HL-60 (cell line): ENCODE data around the gene EXOC1.

Source experiments
- CTCF ChIP-seq: IDR thresholded peaks from one replicate; pipeline ENCODE4 v1.5.1; 2011; ENCODE audit warnings: low read length, control low read depth, inconsistent platforms; ENCODE audit not compliant: insufficient read depth
- GABPA ChIP-seq: IDR thresholded peaks from 2 replicates; pipeline ENCODE4 v1.6.1; 2012; ENCODE audit warnings: low read depth
- POLR2AphosphoS5 ChIP-seq: IDR thresholded peaks from 2 replicates; pipeline ENCODE4 v1.6.1; 2012; ENCODE audit warnings: low read depth
- REST ChIP-seq: IDR thresholded peaks from 2 replicates; pipeline ENCODE4 v1.6.1; 2012; ENCODE audit warnings: low read depth; ENCODE audit not compliant: insufficient replicate concordance
- SPI1 ChIP-seq: IDR thresholded peaks from 2 replicates; pipeline ENCODE4 v1.6.1; 2012; ENCODE audit warnings: low read depth, mild to moderate bottlenecking, borderline replicate concordance

- TF ChIP-seq CTCF: no peak
- no peak for TF ChIP-seq POLR2AphosphoS5
- no peak for TF ChIP-seq REST
- TF ChIP-seq SPI1: no peak
- no peak for TF ChIP-seq GABPA
Observed at GRCh38 chr4:55822329-55822728, 31.1 kb upstream of the EXOC1 start.
